ENCODE data around the gene CELA2B.
A peak's percentile ranks its signal among the peaks of the same experiment; 100 is the strongest.
"Not testable (repeated sequence)": the region's sequence is repeated elsewhere in the genome, so short reads cannot be mapped to it uniquely, and the experiment has no call there.

The CELA2B gene

DNA sequence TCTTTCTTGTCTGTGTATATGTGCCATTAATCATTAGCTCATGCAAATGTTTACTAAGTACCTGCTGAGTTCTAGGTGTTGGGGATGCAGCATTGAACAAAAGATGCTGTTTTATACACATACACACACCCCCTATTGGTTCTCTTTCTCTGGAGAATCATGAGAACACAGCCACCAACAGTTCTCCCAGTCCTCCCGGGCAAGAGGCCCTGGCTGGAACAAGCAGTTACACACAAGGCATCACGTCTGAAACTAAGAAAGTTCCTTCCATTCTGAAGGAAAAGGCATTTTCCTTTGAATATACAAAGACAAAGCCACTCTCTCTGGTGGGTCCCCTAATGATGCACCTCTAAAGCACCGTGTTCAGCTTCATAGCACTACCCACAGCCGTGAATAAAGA, 37.3 kb downstream of the CELA2B start:
- TF ChIP-seq, protein P1, sequence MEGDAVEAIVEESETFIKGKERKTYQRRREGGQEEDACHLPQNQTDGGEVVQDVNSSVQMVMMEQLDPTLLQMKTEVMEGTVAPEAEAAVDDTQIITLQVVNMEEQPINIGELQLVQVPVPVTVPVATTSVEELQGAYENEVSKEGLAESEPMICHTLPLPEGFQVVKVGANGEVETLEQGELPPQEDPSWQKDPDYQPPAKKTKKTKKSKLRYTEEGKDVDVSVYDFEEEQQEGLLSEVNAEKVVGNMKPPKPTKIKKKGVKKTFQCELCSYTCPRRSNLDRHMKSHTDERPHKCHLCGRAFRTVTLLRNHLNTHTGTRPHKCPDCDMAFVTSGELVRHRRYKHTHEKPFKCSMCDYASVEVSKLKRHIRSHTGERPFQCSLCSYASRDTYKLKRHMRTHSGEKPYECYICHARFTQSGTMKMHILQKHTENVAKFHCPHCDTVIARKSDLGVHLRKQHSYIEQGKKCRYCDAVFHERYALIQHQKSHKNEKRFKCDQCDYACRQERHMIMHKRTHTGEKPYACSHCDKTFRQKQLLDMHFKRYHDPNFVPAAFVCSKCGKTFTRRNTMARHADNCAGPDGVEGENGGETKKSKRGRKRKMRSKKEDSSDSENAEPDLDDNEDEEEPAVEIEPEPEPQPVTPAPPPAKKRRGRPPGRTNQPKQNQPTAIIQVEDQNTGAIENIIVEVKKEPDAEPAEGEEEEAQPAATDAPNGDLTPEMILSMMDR (IDR thresholded peaks at IDR 0.05; ENCODE audit: low read depth, low read length): no peak
- no peak overlapping the region for H3K4me3 ChIP-seq (replicated peaks in 1 of 2; ENCODE audit: low read depth in 2 of 2, low read length in 2 of 2)
- DNase-seq (ENCODE audit: low read depth in 2 of 2): no peak

DNA sequence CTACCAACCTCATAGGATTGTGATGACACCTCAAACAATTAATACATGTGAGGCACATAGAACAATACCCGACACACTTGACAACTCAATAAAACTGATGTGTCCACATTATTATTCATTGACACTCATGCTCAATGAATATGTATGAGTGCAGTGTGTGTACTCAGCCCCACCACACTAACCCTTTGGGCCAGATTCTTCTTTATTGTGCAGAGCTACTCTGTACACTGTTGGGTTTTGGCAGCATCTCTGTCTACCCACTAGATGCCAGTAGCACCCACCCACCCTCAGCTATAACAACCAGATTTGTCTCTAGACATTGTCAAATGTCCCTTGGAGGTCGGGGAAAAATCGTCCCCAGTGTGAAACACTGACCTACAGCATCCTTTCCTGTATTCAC, 38.0 kb downstream of the CELA2B start:
- DNase-seq (ENCODE audit: low read depth in 2 of 2): no peak
- TF ChIP-seq, protein P1 (IDR thresholded peaks at IDR 0.05; ENCODE audit: low read depth, low read length): no peak
- H3K4me3 ChIP-seq (replicated peaks in 1 of 2; ENCODE audit: low read depth in 2 of 2, low read length in 2 of 2): no peak overlapping the region

DNA sequence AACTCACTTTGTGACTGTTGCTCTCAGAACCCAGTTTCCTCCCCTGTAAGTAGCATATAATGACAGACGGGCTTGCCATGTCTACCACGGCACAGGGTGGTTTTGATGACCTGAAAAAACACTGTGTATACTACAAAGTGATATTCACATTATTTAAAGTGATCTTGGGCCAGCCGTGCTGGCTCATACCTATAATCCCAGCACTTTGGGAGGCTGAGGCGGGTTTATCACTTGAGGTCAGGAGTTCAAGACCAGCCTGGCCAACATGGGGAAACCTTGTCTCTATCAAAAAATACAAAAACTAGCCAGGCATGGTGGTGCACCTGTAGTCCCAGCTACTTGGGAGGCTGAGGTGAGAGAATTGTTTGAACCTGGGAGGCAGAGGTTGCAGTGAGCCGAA, 38.7 kb downstream of the CELA2B start:
- H3K4me3 ChIP-seq (replicated peaks in 1 of 2; ENCODE audit: low read depth in 2 of 2, low read length in 2 of 2); DNase-seq (ENCODE audit: low read depth in 2 of 2): not testable (repeated sequence)

DNA sequence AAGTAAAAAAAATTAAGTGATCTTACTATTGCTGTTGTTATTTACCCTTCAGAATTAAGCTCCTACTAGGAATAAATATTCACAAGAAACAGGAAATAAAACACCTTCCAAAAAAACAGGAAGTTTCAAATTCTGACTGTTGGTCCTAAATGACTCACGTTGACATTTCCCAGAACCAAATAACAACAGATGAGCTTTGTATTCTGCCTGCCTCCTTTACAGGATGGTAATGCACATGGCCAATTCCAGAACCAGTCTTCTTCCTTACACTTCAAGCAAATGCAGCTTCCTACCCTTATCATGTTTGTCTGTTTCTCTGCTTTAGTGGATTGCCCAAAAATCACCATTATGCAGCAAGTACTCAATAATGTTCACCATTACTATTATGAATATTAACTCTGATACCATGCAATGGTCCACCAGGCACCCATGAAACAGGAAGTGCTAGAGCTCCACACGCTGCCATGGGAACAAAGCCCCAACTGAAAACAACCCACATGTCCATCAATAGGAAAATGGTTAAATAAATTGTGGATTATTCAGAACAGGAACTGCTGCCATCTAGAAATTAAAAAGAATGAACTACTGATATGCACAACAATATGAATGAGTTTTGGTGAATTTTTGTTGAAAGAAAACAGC, 39.2 kb downstream of the CELA2B start:
- TF ChIP-seq, protein P1 (IDR thresholded peaks at IDR 0.05; ENCODE audit: low read depth, low read length): no peak
- peak; percentile 14 to 54 for DNase-seq (ENCODE audit: low read depth in 2 of 2)
- H3K4me3 ChIP-seq (replicated peaks in 1 of 2; ENCODE audit: low read depth in 2 of 2, low read length in 2 of 2): no peak overlapping the region

DNA sequence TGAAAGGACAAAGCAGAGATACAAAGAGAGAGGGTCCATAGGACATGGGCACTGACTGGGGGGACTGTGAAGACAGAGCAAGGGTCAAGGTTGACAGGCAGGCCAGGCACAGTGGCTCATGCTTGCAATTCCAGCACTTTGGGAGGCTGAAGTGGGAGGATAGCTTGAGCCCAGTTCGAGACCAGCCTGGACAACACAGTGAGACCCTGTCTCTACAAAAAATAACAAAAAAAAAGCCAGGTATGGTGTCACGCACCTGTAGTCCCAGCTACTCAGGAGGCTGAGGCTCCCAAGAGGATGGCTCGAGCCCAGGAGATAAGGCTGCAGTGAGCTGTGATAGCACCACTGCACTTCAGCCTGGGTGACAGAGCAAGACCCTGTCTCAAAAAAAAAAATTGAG, 43.7 kb downstream of the CELA2B start:
- no peak for DNase-seq (ENCODE audit: low read depth in 2 of 2)
- TF ChIP-seq, protein P1 (IDR thresholded peaks at IDR 0.05; ENCODE audit: low read depth, low read length): no peak
- no peak overlapping the region for H3K4me3 ChIP-seq (replicated peaks in 1 of 2; ENCODE audit: low read depth in 2 of 2, low read length in 2 of 2)

DNA sequence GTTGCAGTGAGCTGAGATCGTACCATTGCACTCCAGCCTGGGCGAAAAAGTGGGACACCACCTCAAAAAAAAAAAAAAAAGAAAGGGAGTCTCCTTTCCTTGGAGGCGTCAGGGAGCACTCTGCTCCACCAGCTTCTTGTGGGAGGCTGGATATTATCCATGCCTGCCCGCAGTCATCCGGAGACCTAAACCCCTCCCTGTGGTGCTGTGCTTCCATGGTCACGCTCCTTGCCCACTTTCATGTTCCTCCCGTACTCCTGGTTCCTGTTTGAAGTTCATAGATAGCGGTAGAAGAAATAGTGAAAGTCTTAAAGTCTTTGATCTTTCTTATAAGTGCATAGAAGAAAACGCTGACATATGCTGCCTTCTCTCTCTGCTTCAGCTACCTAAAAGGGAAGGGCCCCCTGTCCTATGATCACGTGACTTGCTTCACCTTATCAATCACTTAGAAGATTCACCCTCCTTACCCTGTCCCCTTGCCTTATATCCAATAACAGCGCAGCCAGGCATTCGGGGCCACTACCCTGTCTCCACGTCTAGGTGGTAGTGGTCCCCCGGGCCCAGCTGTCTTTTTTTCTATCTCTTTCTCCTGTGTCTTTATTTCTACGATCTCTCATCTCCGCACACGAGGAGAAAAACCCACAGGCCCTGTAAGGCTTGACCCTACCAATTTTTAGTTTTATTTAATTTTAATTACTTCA, 45.5 kb downstream of the CELA2B start:
- not testable (repeated sequence) for DNase-seq (ENCODE audit: low read depth in 2 of 2)

DNA sequence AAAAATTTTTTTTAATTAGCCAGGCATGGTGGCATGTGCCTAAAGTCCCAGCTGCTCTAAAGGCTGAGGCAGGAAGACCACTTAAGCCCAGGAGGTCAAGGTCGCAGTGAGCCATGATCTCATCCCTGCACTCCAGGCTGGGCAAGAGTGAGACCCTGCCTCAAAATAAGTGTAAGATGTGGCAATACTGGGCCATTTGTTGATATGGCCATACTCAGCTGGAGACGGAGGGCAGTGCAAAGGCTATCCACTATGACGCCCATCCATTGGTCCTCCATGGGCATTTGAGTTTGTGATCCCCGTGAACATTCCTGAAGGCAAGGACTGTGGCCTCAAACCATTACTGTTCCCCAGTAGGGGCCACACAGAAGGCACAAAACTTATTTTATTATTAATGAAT, 46.6 kb downstream of the CELA2B start:
- TF ChIP-seq, protein P1 (IDR thresholded peaks at IDR 0.05; ENCODE audit: low read depth, low read length): no peak
- no peak overlapping the region for H3K4me3 ChIP-seq (replicated peaks in 1 of 2; ENCODE audit: low read depth in 2 of 2, low read length in 2 of 2)
- no peak for DNase-seq (ENCODE audit: low read depth in 2 of 2)

More for the DNA sequence above, 45.5 kb downstream of the CELA2B start:
- H3K4me3 ChIP-seq (replicated peaks in 1 of 2; ENCODE audit: low read depth in 2 of 2, low read length in 2 of 2): not testable (repeated sequence)
